GM18951 (cell line): Measurements from ENCODE around the gene CARD9.

ENCODE experiments used
- POLR2A ChIP-seq: IDR thresholded peaks from 4 replicates; pipeline ENCODE4 v1.6.1; 2011; ENCODE audit warnings: mild to moderate bottlenecking; ENCODE audit not compliant: insufficient read length, insufficient read depth; ENCODE audit errors: extremely low read depth
- in situ Hi-C: fragments of 300-500 bp; cut with MboI; formaldehyde crosslinking; loops from one replicate; pipeline ENCODE4 v1.12.0; 2022; ENCODE audit warnings: low sequenced_read_pairs, mixed read lengths, inconsistent platforms; ENCODE audit not compliant: unreplicated experiment

Gene CARD9

DNA sequence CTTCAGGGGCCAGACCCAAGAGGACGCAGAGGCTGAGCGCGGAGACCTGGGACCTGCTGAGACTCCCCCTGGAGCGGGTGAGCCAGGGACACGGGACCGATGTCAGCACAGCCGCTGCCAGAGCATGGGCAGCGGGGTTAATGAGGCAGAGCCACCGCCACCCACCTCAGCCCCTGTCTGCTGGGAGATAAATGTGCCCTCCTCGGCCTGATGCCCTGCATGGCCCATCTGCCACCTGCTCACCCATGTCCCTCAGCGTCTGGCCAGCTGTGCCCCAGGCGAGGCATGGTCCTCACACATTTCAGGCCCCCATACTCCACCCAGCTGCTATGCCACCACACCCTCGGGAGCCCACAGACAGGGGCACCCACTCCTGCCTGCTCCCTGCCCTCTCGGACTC, 24.8 kb downstream of the CARD9 start:
- TF ChIP-seq POLR2A, result no peak
- in situ Hi-C loops, result no loop called here

DNA sequence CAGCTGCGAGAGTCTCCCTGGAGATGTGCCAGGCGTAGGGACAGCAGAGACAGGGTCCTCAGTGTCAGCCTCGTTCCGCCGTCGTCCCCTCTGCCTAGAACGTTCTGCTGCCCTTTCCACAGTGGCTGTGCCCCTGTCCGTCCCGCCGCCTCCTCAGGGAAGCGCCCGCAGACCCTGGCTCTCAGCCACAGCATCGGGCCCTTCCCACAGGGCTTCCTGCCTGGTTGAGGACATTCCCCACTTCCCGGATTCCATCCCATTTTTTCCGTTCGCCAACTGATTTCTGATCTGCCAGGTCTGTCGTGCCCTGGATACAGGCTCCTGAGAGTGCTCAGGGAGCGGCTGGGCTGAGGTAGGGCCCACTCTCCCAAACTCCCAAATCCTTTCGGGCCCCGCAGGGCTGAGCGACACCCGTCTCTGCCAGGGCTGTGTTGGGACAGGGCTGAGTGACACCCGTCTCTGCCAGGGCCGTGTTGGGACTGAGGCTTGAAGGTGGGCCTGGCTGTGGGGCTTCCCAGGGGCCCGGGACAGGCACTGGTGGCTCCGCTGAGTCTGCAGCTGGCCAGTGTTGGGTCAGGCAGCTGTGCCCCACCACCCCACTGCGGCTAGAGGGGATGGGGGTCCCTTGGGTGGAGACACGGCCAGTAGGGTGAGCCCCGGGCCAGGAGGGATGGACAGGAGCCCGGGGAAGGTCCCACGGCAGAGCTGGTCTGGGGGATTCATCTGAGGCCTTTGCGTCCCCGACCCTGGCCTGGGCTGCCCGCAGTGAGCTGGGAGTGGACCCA, 25.8 kb downstream of the CARD9 start:
- in situ Hi-C loops, result no loop called here
- TF ChIP-seq POLR2A, result no peak

DNA sequence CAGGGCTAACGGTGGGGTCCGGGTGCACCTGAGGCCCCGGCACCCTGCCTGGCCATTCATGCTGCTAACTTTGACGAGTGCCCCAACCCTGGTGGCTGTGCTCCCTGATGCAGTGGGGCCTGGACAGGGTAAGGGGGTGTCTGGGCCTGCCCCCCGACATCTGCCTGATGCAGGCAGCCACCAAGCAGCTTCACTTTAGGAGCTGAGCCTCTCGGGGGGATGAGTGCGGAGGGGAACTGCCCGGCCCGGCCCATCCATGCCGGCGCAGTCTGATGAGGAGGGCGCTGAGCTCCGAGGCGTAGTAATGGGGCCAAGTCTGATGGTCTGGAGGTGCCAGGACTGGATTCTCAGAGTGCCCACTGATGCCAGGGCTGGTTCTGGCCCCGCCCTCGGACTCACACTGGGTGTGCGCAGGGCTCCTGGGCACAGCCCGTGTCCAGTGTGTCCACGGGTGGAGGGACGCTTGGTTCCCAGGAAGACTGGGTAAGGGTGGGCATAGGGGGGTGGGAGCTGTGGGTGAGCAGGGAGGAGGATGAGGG, 26.5 kb downstream of the CARD9 start:
- no peak for TF ChIP-seq POLR2A
- in situ Hi-C loops, result no loop called here

DNA sequence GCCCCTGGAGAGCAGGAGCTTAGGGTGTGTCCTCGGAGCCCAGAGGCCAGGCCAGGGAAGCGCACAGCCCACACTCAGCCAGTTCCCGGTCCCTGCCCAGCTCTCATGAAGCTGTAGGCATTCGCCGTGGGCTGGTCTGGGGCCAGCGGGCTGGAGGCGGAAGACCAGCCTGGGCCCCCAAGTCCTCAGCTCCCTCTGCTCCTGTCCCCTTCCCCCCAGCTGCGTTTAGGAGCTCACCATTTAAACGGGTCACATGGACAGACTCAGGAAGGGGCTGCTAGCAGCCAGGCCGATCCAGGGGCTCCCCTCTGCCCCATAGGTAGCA, 27.4 kb downstream of the CARD9 start:
- no peak for TF ChIP-seq POLR2A
- in situ Hi-C loops, result no loop called here

DNA sequence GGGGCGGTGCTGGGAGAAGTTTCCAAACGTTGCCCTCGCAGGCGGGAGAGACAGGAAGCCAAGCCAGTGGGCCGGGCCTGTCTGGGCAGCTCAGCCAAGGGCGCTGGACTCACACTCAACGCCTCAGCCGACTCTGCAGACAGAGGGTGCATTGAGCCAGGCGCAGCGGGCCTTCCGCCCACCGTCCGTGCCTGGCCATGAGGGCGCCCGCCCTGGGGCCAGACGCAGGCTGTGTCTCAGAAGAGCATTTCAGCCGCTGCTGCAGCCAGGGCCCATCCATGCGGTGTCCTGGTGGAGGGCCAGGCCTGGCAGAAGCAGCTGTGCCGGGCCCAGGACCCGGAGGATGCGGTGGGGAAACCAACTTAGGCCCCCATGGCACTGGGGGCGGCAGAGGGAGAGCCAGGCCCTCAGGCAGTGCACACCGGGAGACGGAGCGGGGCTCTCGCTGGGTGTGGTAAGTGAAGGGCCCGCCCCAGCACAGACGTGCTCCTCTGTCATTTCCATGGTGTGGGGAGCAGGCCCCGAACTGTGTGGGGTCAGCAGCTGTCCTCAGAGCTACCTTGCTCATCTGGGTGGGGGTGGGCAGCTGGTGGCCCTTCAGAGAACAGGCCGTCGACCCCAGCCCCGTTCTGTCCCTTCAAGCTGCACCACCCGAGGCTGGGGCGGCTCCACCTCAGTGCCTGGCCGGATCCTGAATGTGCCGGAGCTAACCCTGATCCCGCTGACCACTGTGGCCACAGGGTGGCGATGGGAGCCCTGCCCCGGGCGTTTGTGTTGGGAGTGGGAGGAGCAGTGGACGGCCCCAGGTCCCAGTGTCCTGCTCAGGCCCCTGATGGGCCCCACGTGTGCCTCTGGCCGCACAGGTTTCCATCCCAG, 27.9 kb downstream of the CARD9 start:
- in situ Hi-C loops, result no loop called here
- no peak for TF ChIP-seq POLR2A

DNA sequence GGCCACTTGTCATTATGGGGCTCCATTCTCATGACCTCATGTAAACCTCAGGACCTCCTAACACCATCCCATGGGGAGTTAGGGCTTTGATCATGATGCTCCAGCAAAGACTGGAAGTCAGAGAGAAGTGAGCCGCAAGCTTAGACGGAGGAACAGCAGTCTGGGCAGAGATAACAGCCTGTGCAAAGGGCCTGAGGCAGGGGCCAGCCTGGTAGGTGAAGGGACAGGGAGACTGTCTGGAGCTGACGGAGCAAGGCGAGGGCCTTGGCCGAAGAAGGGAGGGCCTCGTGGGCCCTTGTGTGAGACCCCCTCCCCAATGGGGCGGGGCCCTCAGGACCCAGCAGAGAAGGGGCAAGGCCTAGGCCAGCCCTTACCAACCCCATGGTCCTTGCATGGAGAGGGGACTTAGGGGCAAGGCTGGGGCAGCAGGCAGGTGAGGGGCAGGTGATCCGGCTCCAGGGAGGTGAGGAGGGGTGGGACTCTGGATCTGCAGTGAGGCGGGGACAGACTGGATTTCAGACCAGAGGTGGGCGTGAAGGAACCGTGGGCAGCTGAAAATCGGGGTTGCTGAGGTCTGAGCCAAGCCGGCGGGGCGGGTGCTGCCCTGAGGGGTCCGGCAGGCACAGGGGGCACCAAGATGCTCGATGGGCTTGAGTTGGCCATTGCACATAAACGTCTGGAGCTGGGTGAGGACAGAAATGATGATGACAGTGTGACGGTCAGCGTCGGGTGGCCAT, 28.8 kb downstream of the CARD9 start:
- in situ Hi-C loops, result no loop called here
- no peak for TF ChIP-seq POLR2A

DNA sequence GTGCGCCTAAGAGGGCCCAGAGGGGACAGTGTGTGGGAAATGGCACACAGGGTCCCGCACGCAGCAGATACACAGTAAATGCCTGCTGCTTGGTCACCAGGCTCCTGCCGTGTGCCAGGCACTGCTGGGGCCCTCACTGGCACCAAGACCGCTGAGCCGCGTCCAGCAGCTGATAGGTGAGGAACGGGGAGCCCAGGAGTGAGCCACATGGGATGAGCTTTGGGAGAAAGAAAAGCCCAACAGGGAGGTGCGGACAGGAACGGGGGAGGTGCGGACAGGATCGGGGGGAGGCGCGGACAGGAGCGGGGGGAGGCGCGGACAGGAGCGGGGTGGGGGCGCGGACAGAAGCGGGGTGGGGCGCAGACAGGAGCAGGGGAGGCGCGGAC, 29.6 kb downstream of the CARD9 start:
- TF ChIP-seq POLR2A, result no peak
- in situ Hi-C loops, result no loop called here

DNA sequence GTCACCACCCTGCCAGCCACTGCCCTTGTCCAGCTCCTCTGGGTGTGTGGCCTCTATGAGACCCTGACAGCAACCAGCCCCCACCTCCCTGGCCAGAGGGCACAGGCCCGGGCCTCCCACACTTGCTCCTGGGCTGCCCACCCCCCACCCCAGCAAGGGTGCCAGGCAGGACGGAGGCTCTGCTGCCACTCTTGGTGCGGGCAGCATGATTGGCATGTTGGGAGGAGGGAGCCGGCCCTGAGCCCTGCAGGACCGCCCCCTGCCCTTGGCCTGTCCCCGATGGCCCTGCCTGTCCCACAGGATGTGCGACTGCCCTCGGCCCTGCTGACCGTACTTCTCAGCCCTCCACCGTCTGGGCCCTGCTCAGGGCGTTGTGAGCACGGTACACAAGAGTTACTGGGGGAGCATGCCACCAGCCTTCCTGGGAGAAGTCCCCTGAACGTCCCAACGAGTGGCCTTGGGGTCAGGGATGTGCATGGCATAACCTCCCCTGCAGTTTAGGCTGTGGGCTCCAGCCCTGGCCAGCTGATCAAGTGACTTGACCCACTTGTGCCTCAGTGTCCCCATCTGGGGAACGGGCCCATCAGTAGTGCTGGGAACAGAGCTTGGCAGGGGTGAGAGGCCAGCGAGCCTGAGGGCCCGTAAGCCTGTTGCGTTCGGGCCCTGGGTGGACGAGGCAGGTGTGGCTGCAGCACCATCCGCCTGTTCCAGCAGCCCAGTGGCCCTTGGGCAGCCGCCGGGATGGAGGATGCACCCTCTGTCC, 30.2 kb downstream of the CARD9 start:
- in situ Hi-C loops, result no loop called here
- no peak for TF ChIP-seq POLR2A

DNA sequence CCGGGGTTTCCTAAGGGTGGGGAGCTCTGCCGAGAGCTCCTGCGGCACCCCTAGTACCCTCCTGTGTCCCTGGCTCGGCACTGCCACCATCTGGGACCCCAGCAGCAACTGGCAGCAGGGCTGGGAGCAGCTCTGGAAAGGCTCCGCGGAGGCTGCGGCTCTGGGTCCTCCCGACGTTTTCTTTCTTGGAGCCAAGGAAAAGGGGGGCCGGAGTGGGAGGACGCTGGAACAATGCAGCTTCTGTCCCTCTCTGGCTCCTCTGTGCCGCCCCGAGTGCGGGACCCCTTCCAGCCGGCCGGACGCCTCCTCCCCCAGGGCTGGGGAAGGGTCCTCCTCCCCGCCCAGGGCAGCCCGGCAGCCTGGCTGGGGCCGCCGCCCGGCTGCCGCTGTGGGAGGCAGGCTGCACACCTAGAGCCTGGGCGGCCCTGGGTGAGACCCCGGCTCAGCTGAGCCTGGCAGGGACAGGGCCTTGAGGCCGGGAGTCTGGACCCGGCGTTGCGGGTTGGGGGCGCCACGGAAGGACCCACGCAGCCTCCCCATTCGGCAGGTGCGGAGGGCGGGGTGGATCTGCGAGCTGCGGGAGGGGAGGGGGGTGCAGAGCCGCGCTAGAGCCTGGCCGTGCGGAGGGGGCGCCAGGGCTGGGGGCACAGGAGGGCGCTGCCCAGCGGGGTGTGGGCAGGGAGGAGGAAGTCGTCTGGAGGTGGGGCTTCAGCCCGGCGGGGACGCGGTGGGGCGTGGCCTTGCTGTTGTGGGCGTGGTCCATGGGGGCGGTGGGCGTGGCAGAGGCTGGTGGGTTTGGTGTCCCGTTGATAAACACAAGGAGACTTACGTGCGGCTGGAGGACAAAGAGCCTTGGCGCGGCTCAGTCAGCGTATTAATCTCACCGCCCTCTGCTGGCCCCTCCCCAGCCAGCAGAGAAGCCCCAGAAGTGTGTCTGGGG, 31.0 kb downstream of the CARD9 start:
- in situ Hi-C loops, result no loop called here
- no peak for TF ChIP-seq POLR2A

DNA sequence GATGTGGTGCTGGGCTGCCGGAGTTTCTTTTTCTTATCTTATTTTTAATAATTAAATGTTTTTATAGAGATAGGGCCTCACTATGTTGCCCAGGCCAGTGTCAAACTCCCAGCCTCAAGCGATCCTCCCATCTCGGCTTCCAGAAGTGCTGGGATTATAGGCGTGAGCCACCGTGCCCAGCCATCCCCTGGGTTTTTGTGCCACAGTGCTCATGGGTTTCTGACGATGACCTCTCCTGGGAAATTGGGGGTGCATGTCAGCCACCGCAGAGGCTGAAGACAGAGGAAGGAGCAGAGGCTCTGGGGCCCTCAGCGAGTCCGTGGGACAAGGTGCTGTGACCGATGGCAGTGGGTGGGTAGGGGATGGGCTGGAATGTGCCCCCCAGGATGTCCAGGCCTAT, 31.7 kb downstream of the CARD9 start:
- in situ Hi-C loops, result no loop called here
- TF ChIP-seq POLR2A, result no peak

DNA sequence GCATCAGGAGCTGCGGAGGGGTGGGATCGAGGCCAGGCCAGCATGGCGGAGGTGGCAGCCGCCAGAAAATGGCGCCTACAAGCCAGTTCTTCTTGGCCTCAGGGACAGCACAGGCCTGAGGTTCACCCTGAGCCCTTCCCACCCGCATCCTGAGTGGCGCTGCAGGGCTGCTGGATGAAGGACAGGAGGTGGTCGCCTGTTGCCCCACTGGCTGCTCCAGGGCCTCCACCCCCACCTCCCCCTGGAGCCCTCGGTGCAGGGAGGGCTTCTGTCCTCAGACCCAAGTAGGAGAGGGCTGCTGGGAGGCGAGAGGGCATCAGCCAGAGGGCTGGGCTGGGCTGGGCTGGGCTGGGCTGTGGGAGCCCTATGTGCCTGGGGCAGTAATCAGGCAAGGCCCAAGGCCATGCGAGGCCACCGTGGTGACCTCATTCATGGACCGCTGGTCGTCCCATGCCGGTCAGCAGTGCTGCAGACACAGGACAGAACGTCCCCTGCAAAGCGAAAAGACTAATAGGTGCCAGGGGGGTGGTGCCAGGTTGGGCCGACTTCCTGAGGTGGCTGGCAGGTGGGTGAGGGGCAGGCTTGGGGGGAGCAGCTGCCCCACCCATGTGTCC, 32.3 kb downstream of the CARD9 start:
- in situ Hi-C loops, result no loop called here

More for the DNA sequence above, 32.3 kb downstream of the CARD9 start:
- TF ChIP-seq POLR2A, result no peak
